A673 (cell line): ENCODE measurements around the gene MEF2C.

ENCODE experiments used
- CTCF ChIP-seq: fragments of 300-800, 200-600 bp; sonication (generic); conservative IDR thresholded peaks from 2 replicates; pipeline ENCODE4 v1.5.1; 2017; ENCODE audit warnings: low read depth, mild to moderate bottlenecking, antibody characterized with exemption, low read length, moderate library complexity, mixed read lengths
- EZH2 ChIP-seq: fragments of 200-600 bp; sonication (generic); IDR thresholded peaks from 2 replicates; pipeline ENCODE4 v1.6.1; 2017; ENCODE audit warnings: borderline replicate concordance, low read depth, mild to moderate bottlenecking, mixed read lengths, antibody characterized with exemption, low read length; ENCODE audit not compliant: poor library complexity, severe bottlenecking

GRCh38 chr5:88883059-88883835 is at the start of gene MEF2C:
- TF ChIP-seq CTCF (no peak), EZH2 (no peak)
